ENCODE measurements around the gene PGA4.

Gene PGA4

GRCh38 chr11:61279934-61280659, 58.0 kb downstream of the PGA4 start:
- DNase-seq (ENCODE audit: low read depth, low spot score): peak; percentile 70

DNA sequence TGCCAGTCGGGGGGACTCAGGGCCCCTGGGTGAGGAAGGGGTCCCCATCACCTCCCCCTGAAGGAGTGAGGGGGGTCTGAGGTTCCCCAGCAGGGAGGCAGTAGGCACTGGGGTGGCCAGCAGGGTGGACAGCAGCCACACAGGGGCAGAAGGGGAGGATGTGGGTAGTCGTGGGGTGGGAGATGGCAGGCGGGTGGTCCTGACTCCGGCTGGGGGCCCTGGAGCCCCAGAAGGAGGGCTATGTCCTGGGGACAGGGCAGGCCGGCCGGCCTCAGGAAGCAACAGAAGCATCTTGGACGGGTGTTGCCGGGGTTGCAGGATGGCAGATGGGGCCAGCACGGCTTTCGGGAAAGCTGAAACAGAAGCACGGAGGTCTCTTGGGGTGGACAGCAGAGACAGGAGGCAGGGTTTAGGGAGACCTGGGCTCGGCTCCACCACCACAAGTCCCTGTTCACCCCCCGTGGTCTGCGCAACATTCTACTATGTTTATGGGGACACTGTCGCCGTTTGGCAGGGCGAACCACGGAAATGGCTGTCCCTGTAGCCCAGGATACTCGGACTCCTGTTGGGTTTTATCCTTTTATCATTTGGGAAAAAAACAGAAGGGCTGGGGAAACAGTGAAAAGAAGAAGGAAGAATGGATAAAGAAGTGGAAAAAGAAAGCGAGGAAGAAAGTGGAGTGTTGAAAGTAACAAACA, 58.9 kb downstream of the PGA4 start:
- no peak for DNase-seq (ENCODE audit: low read depth, low spot score)
